Retinal pigment epithelial cell (primary cell): ENCODE results near the gene GGA2.

ENCODE experiments used
- DNase-seq: peaks from one replicate; pipeline ENCODE4 v3.0.0-alpha.2; 2010; ENCODE audit warnings: low read depth
- H3K4me3 ChIP-seq: 2 replicates; pipeline ENCODE4 v1.5.1; 2011; ENCODE audit warnings: mild to moderate bottlenecking, low read length, control low read depth, moderate library complexity
- TF ChIP-seq, protein P1 (sequence below): conservative IDR thresholded peaks from 2 replicates; pipeline ENCODE4 v1.5.1; 2011; ENCODE audit warnings: low read depth, low read length, control low read depth, inconsistent platforms

The GGA2 gene

DNA sequence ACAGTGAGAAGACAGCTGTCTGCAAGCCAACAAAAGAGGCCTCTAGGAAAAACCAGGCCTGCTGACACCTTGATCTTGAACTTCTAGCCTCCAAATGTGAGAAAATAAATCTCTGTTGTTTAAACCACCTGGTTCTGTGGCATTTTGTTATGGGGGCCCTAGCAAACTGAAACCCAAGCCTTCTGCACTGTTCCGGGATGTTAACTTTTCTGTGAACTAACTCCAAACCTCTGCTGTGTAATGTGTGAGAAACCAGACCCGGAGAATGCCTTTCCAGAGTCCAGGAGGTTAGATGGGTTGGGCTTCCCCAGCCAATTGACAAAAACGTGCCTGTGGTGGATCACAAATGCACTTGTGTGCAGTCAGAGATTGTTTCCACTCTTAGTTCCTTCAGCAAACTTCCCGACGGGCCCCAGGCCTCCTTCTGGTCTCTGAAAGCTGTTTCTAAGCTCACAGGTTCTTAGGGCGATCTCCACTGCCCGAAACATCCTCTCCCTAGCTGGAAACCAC lies 13.6 kb upstream of the GGA2 start:
- TF ChIP-seq, protein P1, sequence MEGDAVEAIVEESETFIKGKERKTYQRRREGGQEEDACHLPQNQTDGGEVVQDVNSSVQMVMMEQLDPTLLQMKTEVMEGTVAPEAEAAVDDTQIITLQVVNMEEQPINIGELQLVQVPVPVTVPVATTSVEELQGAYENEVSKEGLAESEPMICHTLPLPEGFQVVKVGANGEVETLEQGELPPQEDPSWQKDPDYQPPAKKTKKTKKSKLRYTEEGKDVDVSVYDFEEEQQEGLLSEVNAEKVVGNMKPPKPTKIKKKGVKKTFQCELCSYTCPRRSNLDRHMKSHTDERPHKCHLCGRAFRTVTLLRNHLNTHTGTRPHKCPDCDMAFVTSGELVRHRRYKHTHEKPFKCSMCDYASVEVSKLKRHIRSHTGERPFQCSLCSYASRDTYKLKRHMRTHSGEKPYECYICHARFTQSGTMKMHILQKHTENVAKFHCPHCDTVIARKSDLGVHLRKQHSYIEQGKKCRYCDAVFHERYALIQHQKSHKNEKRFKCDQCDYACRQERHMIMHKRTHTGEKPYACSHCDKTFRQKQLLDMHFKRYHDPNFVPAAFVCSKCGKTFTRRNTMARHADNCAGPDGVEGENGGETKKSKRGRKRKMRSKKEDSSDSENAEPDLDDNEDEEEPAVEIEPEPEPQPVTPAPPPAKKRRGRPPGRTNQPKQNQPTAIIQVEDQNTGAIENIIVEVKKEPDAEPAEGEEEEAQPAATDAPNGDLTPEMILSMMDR = no peak
- DNase-seq = no peak

DNA sequence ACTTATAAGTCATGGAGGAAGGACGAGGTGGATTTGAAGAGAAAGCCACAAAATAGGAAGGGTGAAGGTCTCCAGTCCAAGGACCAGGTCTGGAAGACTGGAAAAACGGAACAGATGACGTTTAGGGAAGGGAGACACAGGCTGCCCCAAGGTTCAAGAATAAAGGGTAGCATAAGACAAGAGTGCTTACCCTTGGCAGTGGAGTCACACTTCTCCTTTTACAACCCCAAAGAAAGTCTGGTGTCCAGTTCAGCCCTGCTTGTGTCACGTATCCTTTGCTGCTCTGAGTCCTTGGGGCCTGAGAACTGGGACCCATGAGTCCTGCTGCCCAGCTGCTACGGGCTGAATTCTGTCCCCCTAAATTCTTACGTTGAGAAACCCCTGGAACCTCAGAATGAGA lies 13.0 kb upstream of the GGA2 start:
- H3K4me3 ChIP-seq = no peak overlapping the region
- DNase-seq = no peak
- TF ChIP-seq, protein P1 = no peak

More for the DNA sequence above, 13.6 kb upstream of the GGA2 start:
- no peak overlapping the region for H3K4me3 ChIP-seq

DNA sequence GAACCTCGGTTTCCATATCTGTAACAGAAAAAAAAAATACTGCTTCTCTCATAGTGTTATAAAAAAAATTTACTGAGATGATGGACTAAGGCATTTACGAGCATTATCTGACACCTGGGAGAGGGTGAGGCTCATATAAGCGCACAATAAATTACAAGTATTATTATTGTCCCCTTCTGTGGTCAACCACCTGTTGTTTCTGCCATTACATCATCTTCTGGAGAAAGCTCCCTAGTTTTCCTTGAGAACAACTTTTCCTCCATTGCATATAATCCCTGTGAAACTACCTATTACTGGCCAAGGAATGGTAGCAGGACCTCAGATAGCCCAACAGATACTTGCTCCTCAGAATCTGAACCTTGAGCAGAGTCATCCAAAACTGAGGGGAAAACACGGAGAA lies 11.7 kb upstream of the GGA2 start:
- TF ChIP-seq, protein P1 = no peak
- DNase-seq = no peak
- H3K4me3 ChIP-seq = no peak overlapping the region

DNA sequence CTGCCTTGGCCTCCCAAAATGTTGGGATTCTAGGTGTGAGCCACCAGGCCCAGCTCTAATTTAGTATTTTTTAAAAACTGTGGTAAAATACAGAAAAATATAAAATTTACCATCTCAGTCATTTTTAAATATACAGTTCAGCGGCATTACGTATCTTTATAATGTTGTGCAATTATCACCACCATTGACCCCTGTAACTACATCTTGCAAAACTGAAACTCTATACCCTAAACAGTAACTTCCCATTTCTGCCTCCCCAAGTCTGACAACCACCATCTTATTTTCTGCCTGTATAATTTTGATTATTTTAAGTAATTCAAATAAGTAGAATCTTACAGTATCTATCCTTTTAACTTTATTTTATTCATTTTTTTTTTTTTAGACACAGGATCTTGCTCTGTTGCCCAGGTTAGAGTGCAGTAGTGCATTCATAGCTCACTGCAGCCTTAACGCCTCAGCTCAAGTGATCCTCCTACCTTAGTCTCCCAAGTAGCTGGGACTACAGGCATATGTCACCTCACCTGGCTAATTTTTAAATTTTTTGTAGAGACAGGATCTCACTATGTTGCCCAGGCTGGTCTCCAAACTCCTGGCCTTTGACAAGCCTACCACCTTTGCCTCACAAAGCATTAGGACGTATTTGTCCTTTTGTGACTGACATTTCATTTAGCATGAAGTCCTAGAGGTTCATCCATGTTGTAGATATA lies 10.9 kb upstream of the GGA2 start:
- H3K4me3 ChIP-seq = no peak overlapping the region
- TF ChIP-seq, protein P1 = no peak
- no peak for DNase-seq

DNA sequence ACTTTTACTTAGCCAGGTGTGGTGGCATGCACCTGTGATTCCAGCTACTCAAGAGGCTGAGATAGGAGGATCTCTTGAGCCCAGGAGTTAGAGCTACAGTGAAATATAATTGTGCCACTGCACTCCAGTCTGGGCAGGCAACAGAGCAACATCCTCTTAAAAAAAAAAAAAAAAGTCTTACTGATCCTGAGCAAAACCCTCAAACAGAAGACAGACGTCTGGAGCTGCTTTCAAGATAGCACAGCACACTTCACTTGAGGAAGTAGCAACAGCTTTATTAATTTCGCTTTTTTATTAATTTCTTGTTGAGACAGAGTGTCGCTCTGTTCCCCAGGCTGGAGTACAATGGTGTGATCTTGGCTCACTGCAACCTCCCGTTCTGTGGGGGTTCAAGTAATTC lies 10.2 kb upstream of the GGA2 start:
- TF ChIP-seq, protein P1 = no peak
- no peak for DNase-seq
- no peak overlapping the region for H3K4me3 ChIP-seq

DNA sequence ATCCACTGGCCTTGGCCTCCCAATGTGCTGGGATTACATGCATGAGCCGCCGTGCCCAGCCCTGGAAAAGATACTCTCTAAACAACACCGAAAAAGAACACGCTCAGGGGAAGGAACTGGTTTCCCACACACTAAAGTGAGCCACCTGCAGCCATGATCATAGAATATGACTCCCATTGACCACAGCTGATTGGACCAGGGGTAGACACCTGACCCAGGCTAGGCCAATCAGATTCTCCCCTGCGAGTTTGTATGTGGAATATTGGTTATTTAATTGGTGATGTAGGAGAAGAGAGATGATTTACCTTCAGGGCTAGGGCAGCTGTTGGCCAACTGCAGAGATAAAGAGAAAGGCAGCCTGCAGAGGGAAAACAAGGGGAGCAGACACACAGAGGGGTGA lies 9.0 kb upstream of the GGA2 start:
- no peak for DNase-seq
- TF ChIP-seq, protein P1 = no peak
- no peak overlapping the region for H3K4me3 ChIP-seq

DNA sequence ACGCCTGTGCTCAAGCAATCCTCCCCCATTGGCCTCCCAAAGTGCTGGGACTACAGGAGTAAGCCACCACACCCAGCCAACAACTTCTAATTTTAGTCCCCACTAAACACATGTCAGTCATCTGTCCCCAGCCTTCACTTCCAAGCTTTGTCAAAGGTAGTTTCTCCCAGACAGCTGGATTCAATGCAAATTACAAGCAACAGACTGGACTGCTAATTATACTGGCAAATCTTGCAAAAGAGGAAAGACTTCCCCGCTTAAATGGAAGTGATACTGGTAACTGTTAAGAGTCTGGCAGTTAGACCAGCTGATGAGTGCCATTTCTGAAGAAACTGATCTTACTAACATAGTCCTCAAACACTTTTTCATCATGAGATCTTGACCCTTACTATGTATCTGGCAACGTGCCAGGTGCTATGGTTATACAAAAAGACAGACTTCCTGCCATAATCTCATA lies 8.2 kb upstream of the GGA2 start:
- TF ChIP-seq, protein P1 = no peak

More for the DNA sequence above, 8.2 kb upstream of the GGA2 start:
- no peak for DNase-seq
- H3K4me3 ChIP-seq = no peak overlapping the region
